Measurements from ENCODE around the gene METTL26.

- TF ChIP-seq POLR2A (IDR thresholded peaks at IDR 0.05) (no peak), CTCF (IDR thresholded peaks at IDR 0.05) (no peak)
Observed at GRCh38 chr16:586645-587590, 49.2 kb downstream of the METTL26 start.

Data from transverse colon (tissue), 3 donors.